A673 (cell line): ENCODE data around the gene LCE2A.

ENCODE experiments used
- EZH2 ChIP-seq: fragments of 200-600 bp; sonication (generic); IDR thresholded peaks from 2 replicates; pipeline ENCODE4 v1.6.1; 2017; ENCODE audit warnings: borderline replicate concordance, low read depth, mild to moderate bottlenecking, mixed read lengths, antibody characterized with exemption, low read length; ENCODE audit not compliant: poor library complexity, severe bottlenecking
- TF ChIP-seq, protein P1 (sequence below): fragments of 300-800, 200-600 bp; sonication (generic); conservative IDR thresholded peaks from 2 replicates; pipeline ENCODE4 v1.5.1; 2017; ENCODE audit warnings: low read depth, mild to moderate bottlenecking, antibody characterized with exemption, low read length, moderate library complexity, mixed read lengths

DNA sequence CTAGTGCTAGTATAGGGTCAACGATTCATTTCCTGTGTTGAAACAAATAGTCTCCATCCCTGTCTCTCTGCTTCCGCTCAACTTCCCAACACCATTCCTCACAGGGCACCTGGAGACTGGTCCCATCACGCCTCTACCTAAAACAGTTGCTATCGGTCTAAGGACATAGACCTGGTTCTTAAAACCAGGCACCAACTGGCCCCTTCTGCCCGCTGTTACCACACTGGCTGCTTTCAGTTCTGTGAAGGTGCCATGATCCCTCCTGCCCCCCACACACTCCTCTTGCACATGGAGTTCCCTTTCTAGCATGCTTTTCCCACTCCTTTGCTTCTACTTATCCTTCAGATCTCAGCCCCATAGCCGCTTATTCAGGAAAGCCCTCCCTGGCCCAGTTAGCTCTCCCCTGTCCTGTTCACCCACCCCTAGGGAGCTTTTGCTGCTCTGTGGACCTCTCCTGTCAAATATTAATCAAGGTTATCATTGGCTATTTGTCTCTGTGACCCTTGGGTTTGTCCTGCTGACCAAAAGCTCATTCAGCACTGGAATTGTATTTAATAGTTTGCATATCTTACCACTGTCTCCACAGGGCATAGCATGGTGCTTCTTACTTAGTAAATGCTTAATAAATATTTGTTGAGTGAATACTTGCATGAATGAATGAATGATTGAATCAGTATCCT lies 47.8 kb downstream of the LCE2A start:
- TF ChIP-seq, protein P1, sequence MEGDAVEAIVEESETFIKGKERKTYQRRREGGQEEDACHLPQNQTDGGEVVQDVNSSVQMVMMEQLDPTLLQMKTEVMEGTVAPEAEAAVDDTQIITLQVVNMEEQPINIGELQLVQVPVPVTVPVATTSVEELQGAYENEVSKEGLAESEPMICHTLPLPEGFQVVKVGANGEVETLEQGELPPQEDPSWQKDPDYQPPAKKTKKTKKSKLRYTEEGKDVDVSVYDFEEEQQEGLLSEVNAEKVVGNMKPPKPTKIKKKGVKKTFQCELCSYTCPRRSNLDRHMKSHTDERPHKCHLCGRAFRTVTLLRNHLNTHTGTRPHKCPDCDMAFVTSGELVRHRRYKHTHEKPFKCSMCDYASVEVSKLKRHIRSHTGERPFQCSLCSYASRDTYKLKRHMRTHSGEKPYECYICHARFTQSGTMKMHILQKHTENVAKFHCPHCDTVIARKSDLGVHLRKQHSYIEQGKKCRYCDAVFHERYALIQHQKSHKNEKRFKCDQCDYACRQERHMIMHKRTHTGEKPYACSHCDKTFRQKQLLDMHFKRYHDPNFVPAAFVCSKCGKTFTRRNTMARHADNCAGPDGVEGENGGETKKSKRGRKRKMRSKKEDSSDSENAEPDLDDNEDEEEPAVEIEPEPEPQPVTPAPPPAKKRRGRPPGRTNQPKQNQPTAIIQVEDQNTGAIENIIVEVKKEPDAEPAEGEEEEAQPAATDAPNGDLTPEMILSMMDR, result no peak
- TF ChIP-seq EZH2, result no peak
